Spleen (tissue), 11 donors: Measurements from ENCODE around the gene RNPC3. TPM values are rescaled to one million over a fixed set of nuclear protein-coding genes. Genes with fewer than 3 reads are reported as not detected.
"Not testable (repeated sequence)": the region's sequence is repeated elsewhere in the genome, so short reads cannot be mapped to it uniquely, and the experiment has no call there.

Experiments
- DNase-seq: peaks from one replicate; pipeline ENCODE4 v3.0.0-alpha.2; 2020
- H3K27ac ChIP-seq, 8 donors: fragments of 200-600 bp; sonication (generic) in 7 of 8; 1 replicate in 4 of 8; 2 replicates in 4 of 8; pipeline versions ENCODE4 v1.5.0 to v1.8.0; 2016 to 2021; ENCODE audit warnings: inconsistent platforms in 4 of 8, mild to moderate bottlenecking in 4 of 8, moderate library complexity in 1 of 8
- H3K27me3 ChIP-seq, 7 donors: fragments of 200-600 bp; sonication (generic) in 6 of 7; replicated peaks in 1 of 7; 1 replicate in 4 of 7; 2 replicates in 3 of 7; pipeline versions ENCODE4 v1.5.0 to v1.8.0; 2016 to 2021; ENCODE audit warnings: inconsistent platforms in 3 of 7, mild to moderate bottlenecking in 1 of 7
- H3K36me3 ChIP-seq, 6 donors: fragments of 200-600 bp; sonication (generic) in 5 of 6; 1 replicate in 4 of 6; 2 replicates in 2 of 6; pipeline versions ENCODE4 v1.5.0 to v1.8.0; 2016 to 2021; ENCODE audit warnings: inconsistent platforms in 2 of 6
- H3K4me1 ChIP-seq, 6 donors: fragments of 200-600 bp; sonication (generic) in 5 of 6; 1 replicate in 3 of 6; 2 replicates in 3 of 6; pipeline versions ENCODE4 v1.5.0 to v1.8.0; 2016 to 2021; ENCODE audit warnings: inconsistent platforms in 3 of 6
- H3K4me3 ChIP-seq, 8 donors: fragments of 200-600 bp; sonication (generic) in 7 of 8; 1 replicate in 4 of 8; 2 replicates in 4 of 8; pipeline versions ENCODE4 v1.5.0 to v1.8.0; 2016 to 2021; ENCODE audit warnings: inconsistent platforms in 4 of 8, mild to moderate bottlenecking in 4 of 8, moderate library complexity in 2 of 8
- H3K9me3 ChIP-seq, 8 donors: fragments of 200-600 bp; sonication (generic) in 7 of 8; 1 replicate in 4 of 8; 2 replicates in 4 of 8; pipeline versions ENCODE4 v1.5.0 to v1.8.0; 2016 to 2021; ENCODE audit warnings: inconsistent platforms in 4 of 8
- POLR2A ChIP-seq, 3 donors: fragments of 450-650 bp; IDR thresholded peaks; one replicate each; pipeline ENCODE4 v1.5.1; 2017; ENCODE audit warnings: antibody characterized with exemption in 3 of 3, mild to moderate bottlenecking in 1 of 3
- POLR2AphosphoS5 ChIP-seq, 3 donors: sonication (generic); formaldehyde crosslinking; IDR thresholded peaks; one replicate each; pipeline ENCODE4 v1.5.1; 2017; ENCODE audit warnings: antibody characterized with exemption in 3 of 3
- WGBS, 5 donors: extraction: QIAGEN DNeasy Blood & Tissue Kit in 3 of 5; methylation state at CpG; one replicate each; pipeline versions ENCODE4 v1.1.5 to v1.1.7; 2013 to 2018; 5-methylcytosine and 5-hydroxymethylcytosine counted together
- intact Hi-C: fragments of 100-400 bp; cut with DNase I; formaldehyde crosslinking; loops from one replicate; pipeline ENCODE4 v1.15.0; 2023; ENCODE audit warnings: low total_unique reads
- polyA plus RNA-seq, 3 donors: library from polyadenylated mRNA; stranded (reverse); fragments of 200-250 nt; gene quantifications; one replicate each; pipeline ENCODE4 v1.2.1, GENCODE V29; 2013
- total RNA-seq, 7 donors: library from RNA; depleted of rRNA in 3 of 7; stranded (reverse); fragments of >200 nt in 3 of 7; fragmentation: NEBNext Ultra II Directional in 4 of 7; extraction: Animal tissue kit (Norgen Biotek cat#: 25700) in 4 of 7; gene quantifications; one replicate each; pipeline versions ENCODE4 v1.1.0 to v1.2.1, GENCODE V29; 2016 to 2021
- TF ChIP-seq, protein P1 (sequence below), 11 experiments: fragments of 200-600 bp in 7 of 11; fragments of 450-650 bp in 4 of 11; sonication (generic) in 4 of 11; IDR thresholded peaks in 8 of 11; conservative IDR thresholded peaks in 3 of 11; 1 replicate in 7 of 11; 2 replicates in 4 of 11; pipeline versions ENCODE4 v1.4.0 to v1.8.0; 2016 to 2021; ENCODE audit warnings: antibody characterized with exemption in 11 of 11, inconsistent platforms in 4 of 11, mild to moderate bottlenecking in 1 of 11
- donor health status: healthy with polysubstance abuse.
- donor health status: DM: no; HTN: no; CAD: no; lungs with moderate emphysema.
- donor health status: DM: no; HTN: no; CAD: no.
- donor health status: Bipolar disorder and iron deficiency.
- donor health status: healthy.
- donor health status: DM: no; HTN: no; CAD: no.
- donor health status: DM: yes; HTN: yes; CAD: no.

The RNPC3 gene
- total and polyA plus RNA-seq, 10 donors: 9.7 to 60.6 (median 41.1) TPM

DNA sequence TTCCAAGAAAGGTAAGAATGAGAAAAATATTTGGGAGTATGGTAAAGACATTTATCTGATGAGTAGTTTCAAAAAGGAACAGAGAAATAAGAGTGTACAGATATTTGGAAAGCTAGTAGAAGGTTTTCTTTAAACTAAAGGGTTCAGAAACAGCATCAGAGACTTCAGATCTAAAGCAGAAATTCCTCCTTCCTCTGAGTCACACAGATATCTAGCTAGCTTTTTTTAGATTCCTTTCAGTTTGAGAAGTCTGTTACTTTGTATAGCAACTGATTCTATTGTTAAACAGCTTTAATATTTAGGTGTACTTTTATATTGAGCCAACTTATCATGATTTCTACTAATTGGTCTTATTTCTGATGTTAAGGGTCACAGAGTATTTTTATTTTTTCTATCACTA, 50.6 kb downstream of the RNPC3 start:
- Histone ChIP-seq H3K27me3 (no peaks in the 10 kb centered on the region), H3K4me1 (no peaks in the 10 kb centered on the region), H3K9me3 (no peaks in the 10 kb centered on the region), H3K27ac (no peak overlapping the region), H3K36me3 (peaks cover 0 to 39% (median 0%) of the 10 kb centered on the region in 6 donors), H3K4me3 (no peak overlapping the region)
- DNase-seq: no peak
- intact Hi-C loops: no loop called here
- TF ChIP-seq POLR2AphosphoS5 (IDR thresholded peaks at IDR 0.05): no peak
- no peak for TF ChIP-seq POLR2A (IDR thresholded peaks at IDR 0.05)
- TF ChIP-seq, protein P1, sequence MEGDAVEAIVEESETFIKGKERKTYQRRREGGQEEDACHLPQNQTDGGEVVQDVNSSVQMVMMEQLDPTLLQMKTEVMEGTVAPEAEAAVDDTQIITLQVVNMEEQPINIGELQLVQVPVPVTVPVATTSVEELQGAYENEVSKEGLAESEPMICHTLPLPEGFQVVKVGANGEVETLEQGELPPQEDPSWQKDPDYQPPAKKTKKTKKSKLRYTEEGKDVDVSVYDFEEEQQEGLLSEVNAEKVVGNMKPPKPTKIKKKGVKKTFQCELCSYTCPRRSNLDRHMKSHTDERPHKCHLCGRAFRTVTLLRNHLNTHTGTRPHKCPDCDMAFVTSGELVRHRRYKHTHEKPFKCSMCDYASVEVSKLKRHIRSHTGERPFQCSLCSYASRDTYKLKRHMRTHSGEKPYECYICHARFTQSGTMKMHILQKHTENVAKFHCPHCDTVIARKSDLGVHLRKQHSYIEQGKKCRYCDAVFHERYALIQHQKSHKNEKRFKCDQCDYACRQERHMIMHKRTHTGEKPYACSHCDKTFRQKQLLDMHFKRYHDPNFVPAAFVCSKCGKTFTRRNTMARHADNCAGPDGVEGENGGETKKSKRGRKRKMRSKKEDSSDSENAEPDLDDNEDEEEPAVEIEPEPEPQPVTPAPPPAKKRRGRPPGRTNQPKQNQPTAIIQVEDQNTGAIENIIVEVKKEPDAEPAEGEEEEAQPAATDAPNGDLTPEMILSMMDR (IDR thresholded peaks at IDR 0.05 in 8 of 11, conservative IDR thresholded peaks at IDR 0.05 in 3 of 11): no peak

DNA sequence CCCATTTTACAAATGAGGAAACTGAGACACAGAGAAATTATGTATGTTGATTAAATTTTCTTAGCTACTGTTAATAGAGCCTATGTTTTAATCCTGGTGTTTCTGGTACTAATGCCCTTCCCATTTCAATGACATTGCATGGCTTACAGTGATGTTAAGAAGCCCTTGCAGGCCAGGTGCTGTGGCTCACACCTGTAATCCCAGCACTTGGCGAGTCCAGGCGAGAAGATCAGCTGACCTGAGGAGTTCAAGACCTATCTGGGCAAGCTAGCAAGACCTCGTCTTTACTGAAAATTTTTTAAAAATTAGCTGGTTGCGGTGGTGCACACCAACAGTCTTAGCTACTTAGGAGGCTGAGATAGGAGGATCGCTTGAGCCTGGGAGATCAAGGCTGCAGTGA, 51.3 kb downstream of the RNPC3 start:
- 93 to 100% (median 98%) methylated on average over 3 to 4 of the region's 5 CpGs for WGBS, 5 donors

DNA sequence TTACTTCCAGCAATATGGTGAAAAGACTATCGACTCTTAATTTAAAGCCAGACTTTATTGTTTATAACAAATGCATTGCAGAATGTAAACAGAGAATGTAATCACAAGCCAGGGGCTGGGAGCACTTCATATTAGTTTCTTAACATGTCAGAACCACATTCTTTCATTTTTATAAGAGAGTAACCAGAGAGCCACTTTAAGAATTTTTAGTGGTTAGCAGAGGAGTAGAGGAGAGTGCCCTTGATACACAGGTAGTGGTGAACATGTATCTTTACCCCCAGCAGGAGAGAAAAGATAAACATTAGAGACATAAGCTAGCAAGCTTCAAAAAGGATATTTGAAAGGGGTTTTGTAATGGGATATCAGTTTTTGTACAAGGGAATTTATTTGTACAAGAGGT, 57.0 kb downstream of the RNPC3 start:
- Histone ChIP-seq H3K36me3 (peaks cover 0 to 21% (median 0%) of the 10 kb centered on the region in 6 donors), H3K4me3 (no peak overlapping the region), H3K27ac (no peak overlapping the region), H3K4me1 (no peaks in the 10 kb centered on the region), H3K9me3 (peaks cover 0 to 6% (median 0%) of the 10 kb centered on the region in 8 donors), H3K27me3 (no peaks in the 10 kb centered on the region)
- no peak for DNase-seq
- intact Hi-C loops: no loop called here
- TF ChIP-seq POLR2A (IDR thresholded peaks at IDR 0.05) (no peak), POLR2AphosphoS5 (IDR thresholded peaks at IDR 0.05) (no peak)
- TF ChIP-seq, protein P1 (IDR thresholded peaks at IDR 0.05 in 8 of 11, conservative IDR thresholded peaks at IDR 0.05 in 3 of 11): no peak
- 87 to 95% (median 89%) methylated on average over 1 of the region's 1 CpG for WGBS, 5 donors

More for the DNA sequence above, 51.3 kb downstream of the RNPC3 start:
- H3K4me3 ChIP-seq, intact Hi-C loops, DNase-seq, H3K27ac ChIP-seq, H3K27me3 ChIP-seq, H3K4me1 ChIP-seq, H3K9me3 ChIP-seq: not testable (repeated sequence)
- H3K36me3 ChIP-seq: peaks cover 0 to 39% (median 0%) of the 10 kb centered on the region in 6 donors

DNA sequence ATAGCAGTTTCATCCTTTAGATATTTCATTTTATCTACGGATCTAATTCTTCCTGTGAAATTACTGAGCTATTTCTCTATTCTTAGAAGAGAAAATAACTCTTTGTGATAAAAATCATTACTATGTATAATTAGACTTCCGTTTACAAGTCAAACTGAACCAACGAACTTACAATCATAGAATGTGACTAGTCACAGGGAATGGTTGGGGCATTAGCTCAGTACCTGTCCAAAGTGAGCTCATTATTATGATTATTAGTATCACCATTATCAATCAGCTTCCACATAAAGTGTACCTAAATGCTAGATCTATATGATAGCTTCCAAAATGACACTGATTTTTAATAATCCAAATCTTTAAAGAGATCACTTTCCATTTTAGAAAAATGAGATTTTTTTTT, 58.4 kb downstream of the RNPC3 start:
- H3K27ac ChIP-seq: no peak overlapping the region
- H3K36me3 ChIP-seq: peaks cover 0 to 6% (median 0%) of the 10 kb centered on the region in 6 donors
- WGBS, 5 donors: 83 to 93% (median 86%) methylated on average over 3 of the region's 3 CpGs
- intact Hi-C loops: no loop called here
- DNase-seq: no peak
- no peaks in the 10 kb centered on the region for H3K27me3 ChIP-seq
- H3K9me3 ChIP-seq: peaks cover 0 to 20% (median 10%) of the 10 kb centered on the region in 8 donors
- TF ChIP-seq, protein P1 (IDR thresholded peaks at IDR 0.05 in 8 of 11, conservative IDR thresholded peaks at IDR 0.05 in 3 of 11): no peak
- no peak for TF ChIP-seq POLR2A (IDR thresholded peaks at IDR 0.05)
- H3K4me3 ChIP-seq: no peak overlapping the region
- H3K4me1 ChIP-seq: no peaks in the 10 kb centered on the region

DNA sequence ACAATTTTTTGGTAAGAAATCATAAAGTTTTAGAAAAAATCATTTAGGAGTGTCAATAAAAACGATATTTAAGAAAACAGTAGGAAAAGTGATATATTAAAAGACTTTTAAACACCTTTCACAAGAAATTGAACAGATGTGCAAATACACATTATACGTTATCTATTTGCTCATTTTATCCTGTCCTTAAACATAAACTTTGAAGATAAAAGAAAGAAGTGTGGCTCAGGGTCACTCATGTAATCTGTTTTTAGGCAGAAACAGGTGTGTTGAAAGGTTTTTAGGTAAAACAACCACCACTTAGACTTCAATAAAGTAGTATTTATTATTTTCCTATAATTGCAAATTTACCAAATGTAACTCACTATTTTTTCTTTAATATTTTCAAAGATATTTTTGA, 59.0 kb downstream of the RNPC3 start:
- no peak for DNase-seq
- TF ChIP-seq POLR2A (IDR thresholded peaks at IDR 0.05) (no peak), POLR2AphosphoS5 (IDR thresholded peaks at IDR 0.05) (no peak)
- TF ChIP-seq, protein P1 (IDR thresholded peaks at IDR 0.05 in 8 of 11, conservative IDR thresholded peaks at IDR 0.05 in 3 of 11): no peak
- no peak overlapping the region for H3K4me3 ChIP-seq
- peaks cover 0 to 6% (median 0%) of the 10 kb centered on the region in 6 donors for H3K36me3 ChIP-seq
- WGBS, 5 donors: 68 to 84% (median 76%) methylated on average over 2 of the region's 2 CpGs
- H3K27ac ChIP-seq: no peak overlapping the region
- intact Hi-C loops: no loop called here
- peaks cover 0 to 27% (median 14%) of the 10 kb centered on the region in 8 donors for H3K9me3 ChIP-seq
- H3K4me1 ChIP-seq: no peaks in the 10 kb centered on the region
- no peaks in the 10 kb centered on the region for H3K27me3 ChIP-seq

DNA sequence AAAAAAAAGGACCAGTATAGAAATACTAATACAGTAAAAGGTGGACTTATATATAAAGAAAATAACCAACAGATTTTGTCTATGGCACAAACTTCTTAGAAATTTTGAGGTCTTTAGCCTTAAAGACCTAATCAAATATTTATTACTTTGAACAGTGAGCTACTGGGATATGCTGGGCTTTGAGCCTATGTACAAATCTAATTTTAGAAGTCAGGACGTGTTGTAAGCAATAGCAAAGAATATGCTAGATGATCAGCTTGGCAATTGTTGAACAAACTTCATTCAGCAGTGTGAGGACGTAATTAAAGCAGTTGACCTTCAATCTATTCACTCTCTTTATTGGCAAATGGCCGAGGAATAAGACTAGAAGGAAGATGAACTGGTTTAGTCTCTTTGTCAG, 77.2 kb downstream of the RNPC3 start:
- no CpG with 5 or more reads among the region's 3 CpGs for WGBS, 5 donors
- H3K9me3 ChIP-seq, DNase-seq, H3K36me3 ChIP-seq, H3K27me3 ChIP-seq, H3K27ac ChIP-seq, intact Hi-C loops, H3K4me1 ChIP-seq, H3K4me3 ChIP-seq: not testable (repeated sequence)
